HFFc6 (cell line): ENCODE data around the gene SCAMP2. TPM values are rescaled to one million over a fixed set of nuclear protein-coding genes. Genes with fewer than 3 reads are reported as not detected.

ENCODE experiments used
- DNase-seq: peaks from one replicate; pipeline ENCODE4 v3.0.0-alpha.2; 2018
- H3K27ac Mint-ChIP-seq: 2 replicates; pipeline ENCODE4 v1.8.0; 2020; ENCODE audit warnings: mild to moderate bottlenecking, mixed read lengths
- H3K27me3 Mint-ChIP-seq: 2 replicates; pipeline ENCODE4 v1.8.0; 2021; ENCODE audit warnings: mild to moderate bottlenecking, moderate library complexity, mixed read lengths; ENCODE audit not compliant: insufficient read depth
- H3K36me3 Mint-ChIP-seq: 2 replicates; pipeline ENCODE4 v1.8.0; 2021; ENCODE audit warnings: low read depth, mixed read lengths
- H3K4me1 Mint-ChIP-seq: 2 replicates; pipeline ENCODE4 v1.8.0; 2020; ENCODE audit warnings: low read depth, mixed read lengths
- H3K4me3 Mint-ChIP-seq: 2 replicates; pipeline ENCODE4 v1.8.0; 2020; ENCODE audit warnings: mild to moderate bottlenecking, moderate library complexity, mixed read lengths
- H3K9me3 Mint-ChIP-seq: 2 replicates; pipeline ENCODE4 v1.8.0; 2020; ENCODE audit warnings: mild to moderate bottlenecking, mixed read lengths
- total RNA-seq, 6 experiments: library from RNA; stranded (reverse); fragmentation: NEBNext Ultra II Directional; extraction: Animal tissue kit (Norgen Biotek cat#: 25700); gene quantifications; 2 replicates in 1 of 6; 3 replicates in 5 of 6; pipeline ENCODE4 v1.2.3, GENCODE V29; 2021
- TF ChIP-seq, protein P1 (sequence below): fragments of 200-600 bp; sonication (generic); IDR thresholded peaks from 2 replicates; pipeline ENCODE4 v1.5.0; 2021; ENCODE audit warnings: antibody characterized with exemption, mild to moderate bottlenecking

The SCAMP2 gene
- total RNA-seq, 6 experiments from 2014 or later, result 70.1 to 86.1 (median 75.9) TPM

DNA sequence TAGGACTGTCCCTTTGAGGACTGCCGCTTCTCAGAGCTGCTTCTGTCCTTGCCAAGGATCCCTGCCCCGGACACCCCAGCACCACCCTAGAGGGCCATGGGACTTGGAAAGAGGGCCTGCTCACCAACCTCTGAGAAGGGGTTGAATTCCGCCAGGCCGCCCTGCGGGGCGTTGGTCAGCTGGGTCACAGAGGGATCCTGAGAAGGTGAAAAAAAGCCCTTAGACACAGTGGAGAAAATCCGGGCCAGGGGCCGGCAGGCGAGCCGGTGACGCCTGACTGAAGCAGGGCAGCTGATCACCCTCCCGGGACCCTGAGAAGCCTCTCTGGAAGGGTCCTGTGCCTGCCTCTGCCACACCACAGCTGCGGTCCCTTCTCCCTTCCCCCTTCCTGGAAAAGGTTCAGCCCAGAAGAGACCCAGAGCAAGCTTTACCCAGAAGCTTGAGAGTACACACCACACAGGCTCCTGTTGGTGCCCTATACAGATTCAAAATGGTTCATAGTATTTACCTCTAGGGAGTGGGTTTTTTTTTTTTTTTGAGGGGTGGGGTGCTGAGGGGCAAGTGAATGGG is 18.6 kb downstream of the SCAMP2 start:
- Mint-ChIP-seq H3K36me3 (no peaks in the 10 kb centered on the region), H3K27ac (no peak overlapping the region), H3K4me3 (no peak overlapping the region), H3K9me3 (no peaks in the 10 kb centered on the region), H3K4me1 (no peaks in the 10 kb centered on the region; the same call in 1 of the 2 replicates), H3K27me3 (no peaks in the 10 kb centered on the region)
- TF ChIP-seq, protein P1, sequence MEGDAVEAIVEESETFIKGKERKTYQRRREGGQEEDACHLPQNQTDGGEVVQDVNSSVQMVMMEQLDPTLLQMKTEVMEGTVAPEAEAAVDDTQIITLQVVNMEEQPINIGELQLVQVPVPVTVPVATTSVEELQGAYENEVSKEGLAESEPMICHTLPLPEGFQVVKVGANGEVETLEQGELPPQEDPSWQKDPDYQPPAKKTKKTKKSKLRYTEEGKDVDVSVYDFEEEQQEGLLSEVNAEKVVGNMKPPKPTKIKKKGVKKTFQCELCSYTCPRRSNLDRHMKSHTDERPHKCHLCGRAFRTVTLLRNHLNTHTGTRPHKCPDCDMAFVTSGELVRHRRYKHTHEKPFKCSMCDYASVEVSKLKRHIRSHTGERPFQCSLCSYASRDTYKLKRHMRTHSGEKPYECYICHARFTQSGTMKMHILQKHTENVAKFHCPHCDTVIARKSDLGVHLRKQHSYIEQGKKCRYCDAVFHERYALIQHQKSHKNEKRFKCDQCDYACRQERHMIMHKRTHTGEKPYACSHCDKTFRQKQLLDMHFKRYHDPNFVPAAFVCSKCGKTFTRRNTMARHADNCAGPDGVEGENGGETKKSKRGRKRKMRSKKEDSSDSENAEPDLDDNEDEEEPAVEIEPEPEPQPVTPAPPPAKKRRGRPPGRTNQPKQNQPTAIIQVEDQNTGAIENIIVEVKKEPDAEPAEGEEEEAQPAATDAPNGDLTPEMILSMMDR, result no peak
- DNase-seq, result no peak

DNA sequence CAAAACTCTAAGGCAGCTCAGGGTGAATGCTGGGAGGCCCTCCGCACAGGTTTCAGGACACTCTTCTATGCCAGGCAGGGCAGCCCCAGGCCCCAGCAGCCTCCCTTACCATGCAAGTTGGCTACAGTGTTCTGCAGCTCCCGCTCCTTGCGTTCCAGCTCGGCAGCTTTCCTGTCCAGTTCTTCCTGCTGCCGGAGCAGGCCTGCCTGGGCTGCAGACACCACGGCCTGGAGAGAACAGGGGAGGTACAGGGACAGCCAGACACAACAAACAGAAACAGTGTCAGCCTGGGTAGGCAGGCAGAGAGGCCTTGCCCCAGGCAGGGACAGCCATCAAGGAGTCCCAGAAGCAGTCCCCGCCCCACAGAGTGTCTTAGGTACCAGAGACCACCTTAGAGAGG is 21.2 kb downstream of the SCAMP2 start:
- Mint-ChIP-seq H3K9me3 (no peaks in the 10 kb centered on the region), H3K36me3 (peaks cover 10% of the 10 kb centered on the region; the same call in 1 of the 2 replicates), H3K27ac (no peak overlapping the region), H3K4me1 (no peaks in the 10 kb centered on the region; the same call in 1 of the 2 replicates), H3K4me3 (no peak overlapping the region), H3K27me3 (no peaks in the 10 kb centered on the region)
- TF ChIP-seq, protein P1, result no peak
- no peak for DNase-seq

DNA sequence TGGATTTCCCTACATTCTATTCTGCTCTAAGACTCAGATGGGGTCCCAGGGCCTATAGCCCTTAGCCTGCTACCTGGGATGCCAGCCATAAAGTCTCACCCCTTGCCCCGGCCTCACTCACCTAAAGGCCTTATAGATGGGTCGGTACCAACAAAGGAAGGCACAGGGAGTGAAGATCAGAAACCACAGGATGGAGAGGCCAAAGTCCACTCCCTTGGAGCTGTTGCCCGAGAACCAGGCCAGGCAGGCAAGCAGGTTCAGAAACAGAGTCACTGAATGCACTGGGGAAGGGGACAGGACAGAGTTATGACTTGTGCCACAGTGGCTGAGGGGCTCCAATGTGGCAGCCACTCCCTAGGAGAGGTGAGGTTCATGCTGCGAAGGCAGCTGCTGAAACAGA is 22.8 kb downstream of the SCAMP2 start:
- peaks cover 10% of the 10 kb centered on the region; the same call in 1 of the 2 replicates for H3K36me3 Mint-ChIP-seq
- TF ChIP-seq, protein P1, result no peak
- H3K9me3 Mint-ChIP-seq, result no peaks in the 10 kb centered on the region
- no peaks in the 10 kb centered on the region for H3K27me3 Mint-ChIP-seq
- H3K4me1 Mint-ChIP-seq, result no peaks in the 10 kb centered on the region
- no peak overlapping the region for H3K4me3 Mint-ChIP-seq
- no peak overlapping the region for H3K27ac Mint-ChIP-seq
- DNase-seq, result no peak

DNA sequence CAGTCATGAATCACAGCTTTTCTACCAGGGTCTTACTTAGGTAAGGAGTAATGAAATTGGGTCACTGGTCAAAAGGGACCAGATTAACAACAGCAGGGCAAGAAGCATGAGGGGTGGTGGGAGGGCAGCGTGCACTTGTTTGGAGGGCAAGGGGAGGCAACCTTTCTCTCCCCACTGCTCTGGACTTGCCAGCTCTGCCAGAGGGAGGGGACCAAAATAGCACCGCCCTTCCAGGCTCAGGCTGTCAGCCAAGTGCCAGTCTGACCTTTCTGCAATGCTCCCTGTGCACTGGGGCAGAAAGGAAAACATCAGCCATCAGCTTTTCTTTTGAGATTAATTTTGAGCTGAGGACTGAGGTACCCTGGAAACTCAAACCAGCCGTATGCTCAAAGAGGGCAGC is 25.7 kb downstream of the SCAMP2 start:
- Mint-ChIP-seq H3K9me3 (no peaks in the 10 kb centered on the region), H3K27ac (no peak overlapping the region), H3K4me3 (no peak overlapping the region), H3K27me3 (no peaks in the 10 kb centered on the region; the same call in 1 of the 2 replicates), H3K36me3 (peaks cover 10% of the 10 kb centered on the region; the same call in 1 of the 2 replicates), H3K4me1 (peaks cover 6% of the 10 kb centered on the region; the same call in 1 of the 2 replicates)
- no peak for DNase-seq
- TF ChIP-seq, protein P1, result no peak

DNA sequence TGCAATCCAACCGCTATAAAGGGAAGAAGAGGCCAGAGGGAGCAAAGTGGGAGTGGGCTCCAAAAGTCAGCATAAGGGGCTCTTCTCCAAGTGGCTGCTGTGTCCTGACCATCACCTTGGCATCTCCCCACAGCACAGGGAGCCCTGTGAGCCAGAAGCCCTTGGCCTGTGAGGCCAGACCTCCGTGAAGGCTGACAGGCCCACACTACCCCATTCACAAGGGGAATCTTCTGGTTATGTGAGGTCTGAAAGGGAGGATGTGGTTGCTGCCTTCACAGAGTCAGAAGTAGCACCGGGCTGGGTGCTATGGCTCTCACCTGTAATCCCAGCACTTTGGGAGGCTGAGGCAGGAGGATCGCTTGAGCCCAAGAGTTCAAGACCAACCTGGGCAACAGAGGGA is 27.6 kb downstream of the SCAMP2 start:
- no peaks in the 10 kb centered on the region; the same call in 1 of the 2 replicates for H3K27me3 Mint-ChIP-seq
- H3K9me3 Mint-ChIP-seq, result no peaks in the 10 kb centered on the region
- H3K4me1 Mint-ChIP-seq, result peaks cover 17% of the 10 kb centered on the region; the same call in 1 of the 2 replicates
- H3K4me3 Mint-ChIP-seq, result no peak overlapping the region
- H3K36me3 Mint-ChIP-seq, result peaks cover 10% of the 10 kb centered on the region; the same call in 1 of the 2 replicates
- DNase-seq, result no peak
- H3K27ac Mint-ChIP-seq, result no peak overlapping the region
- TF ChIP-seq, protein P1, result no peak
